Spleen (tissue), 11 donors: ENCODE results near the gene FSIP1. TPM values are rescaled to one million over a fixed set of nuclear protein-coding genes. Genes with fewer than 3 reads are reported as not detected.

Source experiments
- DNase-seq: peaks from one replicate; pipeline ENCODE4 v3.0.0-alpha.2; 2020
- H3K27ac ChIP-seq, 8 donors: fragments of 200-600 bp; sonication (generic) in 7 of 8; 1 replicate in 4 of 8; 2 replicates in 4 of 8; pipeline versions ENCODE4 v1.5.0 to v1.8.0; 2016 to 2021; ENCODE audit warnings: inconsistent platforms in 4 of 8, mild to moderate bottlenecking in 4 of 8, moderate library complexity in 1 of 8
- H3K27me3 ChIP-seq, 7 donors: fragments of 200-600 bp; sonication (generic) in 6 of 7; replicated peaks in 1 of 7; 1 replicate in 4 of 7; 2 replicates in 3 of 7; pipeline versions ENCODE4 v1.5.0 to v1.8.0; 2016 to 2021; ENCODE audit warnings: inconsistent platforms in 3 of 7, mild to moderate bottlenecking in 1 of 7
- H3K36me3 ChIP-seq, 6 donors: fragments of 200-600 bp; sonication (generic) in 5 of 6; 1 replicate in 4 of 6; 2 replicates in 2 of 6; pipeline versions ENCODE4 v1.5.0 to v1.8.0; 2016 to 2021; ENCODE audit warnings: inconsistent platforms in 2 of 6
- H3K4me1 ChIP-seq, 6 donors: fragments of 200-600 bp; sonication (generic) in 5 of 6; 1 replicate in 3 of 6; 2 replicates in 3 of 6; pipeline versions ENCODE4 v1.5.0 to v1.8.0; 2016 to 2021; ENCODE audit warnings: inconsistent platforms in 3 of 6
- H3K4me3 ChIP-seq, 8 donors: fragments of 200-600 bp; sonication (generic) in 7 of 8; 1 replicate in 4 of 8; 2 replicates in 4 of 8; pipeline versions ENCODE4 v1.5.0 to v1.8.0; 2016 to 2021; ENCODE audit warnings: inconsistent platforms in 4 of 8, mild to moderate bottlenecking in 4 of 8, moderate library complexity in 2 of 8
- H3K9me3 ChIP-seq, 8 donors: fragments of 200-600 bp; sonication (generic) in 7 of 8; 1 replicate in 4 of 8; 2 replicates in 4 of 8; pipeline versions ENCODE4 v1.5.0 to v1.8.0; 2016 to 2021; ENCODE audit warnings: inconsistent platforms in 4 of 8
- CTCF ChIP-seq, 11 experiments: fragments of 200-600 bp in 7 of 11; fragments of 450-650 bp in 4 of 11; sonication (generic) in 4 of 11; IDR thresholded peaks in 8 of 11; conservative IDR thresholded peaks in 3 of 11; 1 replicate in 7 of 11; 2 replicates in 4 of 11; pipeline versions ENCODE4 v1.4.0 to v1.8.0; 2016 to 2021; ENCODE audit warnings: antibody characterized with exemption in 11 of 11, inconsistent platforms in 4 of 11, mild to moderate bottlenecking in 1 of 11
- POLR2A ChIP-seq, 3 donors: fragments of 450-650 bp; IDR thresholded peaks; one replicate each; pipeline ENCODE4 v1.5.1; 2017; ENCODE audit warnings: antibody characterized with exemption in 3 of 3, mild to moderate bottlenecking in 1 of 3
- POLR2AphosphoS5 ChIP-seq, 3 donors: sonication (generic); formaldehyde crosslinking; IDR thresholded peaks; one replicate each; pipeline ENCODE4 v1.5.1; 2017; ENCODE audit warnings: antibody characterized with exemption in 3 of 3
- WGBS, 5 donors: extraction: QIAGEN DNeasy Blood & Tissue Kit in 3 of 5; methylation state at CpG; one replicate each; pipeline versions ENCODE4 v1.1.5 to v1.1.7; 2013 to 2018; 5-methylcytosine and 5-hydroxymethylcytosine counted together
- intact Hi-C: fragments of 100-400 bp; cut with DNase I; formaldehyde crosslinking; loops from one replicate; pipeline ENCODE4 v1.15.0; 2023; ENCODE audit warnings: low total_unique reads
- polyA plus RNA-seq, 3 donors: library from polyadenylated mRNA; stranded (reverse); fragments of 200-250 nt; gene quantifications; one replicate each; pipeline ENCODE4 v1.2.1, GENCODE V29; 2013
- total RNA-seq, 7 donors: library from RNA; depleted of rRNA in 3 of 7; stranded (reverse); fragments of >200 nt in 3 of 7; fragmentation: NEBNext Ultra II Directional in 4 of 7; extraction: Animal tissue kit (Norgen Biotek cat#: 25700) in 4 of 7; gene quantifications; one replicate each; pipeline versions ENCODE4 v1.1.0 to v1.2.1, GENCODE V29; 2016 to 2021
- donor health status: healthy with polysubstance abuse.
- donor health status: DM: no; HTN: no; CAD: no; lungs with moderate emphysema.
- donor health status: DM: no; HTN: no; CAD: no.
- donor health status: Bipolar disorder and iron deficiency.
- donor health status: healthy.
- donor health status: DM: no; HTN: no; CAD: no.
- donor health status: DM: yes; HTN: yes; CAD: no.

FSIP1 gene
- total and polyA plus RNA-seq, 10 donors, result 0.09 to 2.3 (median 0.45) TPM

GRCh38 chr15:39767921-39768320 lies 14.7 kb downstream of the FSIP1 start:
- WGBS, 5 donors, result 81 to 97% (median 90%) methylated on average over 5 of the region's 5 CpGs
- no peak for DNase-seq
- H3K27ac ChIP-seq, result no peak overlapping the region
- intact Hi-C loops, result no loop called here
- no peaks in the 10 kb centered on the region for H3K9me3 ChIP-seq
- H3K27me3 ChIP-seq, result no peaks in the 10 kb centered on the region
- H3K4me1 ChIP-seq, result peaks cover 0 to 6% (median 0%) of the 10 kb centered on the region in 6 donors
- no peak overlapping the region for H3K4me3 ChIP-seq
- no peaks in the 10 kb centered on the region for H3K36me3 ChIP-seq
- no peak for TF ChIP-seq CTCF (IDR thresholded peaks at IDR 0.05 in 8 of 11, conservative IDR thresholded peaks at IDR 0.05 in 3 of 11)
- TF ChIP-seq POLR2AphosphoS5 (IDR thresholded peaks at IDR 0.05), result no peak
- no peak for TF ChIP-seq POLR2A (IDR thresholded peaks at IDR 0.05)

- 72 to 82% (median 79%) methylated on average over 2 of the region's 2 CpGs for WGBS, 5 donors
- intact Hi-C loops, result no loop called here
- no peak for TF ChIP-seq POLR2AphosphoS5 (IDR thresholded peaks at IDR 0.05)
- TF ChIP-seq CTCF (IDR thresholded peaks at IDR 0.05 in 8 of 11, conservative IDR thresholded peaks at IDR 0.05 in 3 of 11), result no peak
- TF ChIP-seq POLR2A (IDR thresholded peaks at IDR 0.05), result no peak
These were observed 21.6 kb downstream of the FSIP1 start for GRCh38 chr15:39761006-39761405.

GRCh38 chr15:39756806-39757522 lies 25.7 kb downstream of the FSIP1 start:
- Histone ChIP-seq H3K27me3 (no peaks in the 10 kb centered on the region), H3K9me3 (no peaks in the 10 kb centered on the region), H3K36me3 (no peaks in the 10 kb centered on the region), H3K4me1 (no peaks in the 10 kb centered on the region), H3K27ac (no peak overlapping the region), H3K4me3 (no peak overlapping the region)
- no peak for DNase-seq
- intact Hi-C loops, result loop anchor here (5.0 to 10.0 kb wide), 2 partner anchors 70 to 172 kb away; partner anchors contain the start of gene THBS1
- WGBS, 5 donors, result 47 to 53% (median 52%) methylated on average over 2 of the region's 2 CpGs
- TF ChIP-seq POLR2AphosphoS5 (IDR thresholded peaks at IDR 0.05) (no peak), CTCF (IDR thresholded peaks at IDR 0.05 in 8 of 11, conservative IDR thresholded peaks at IDR 0.05 in 3 of 11) (peak; percentile 25 to 87 (median 72))

More at GRCh38 chr15:39761006-39761405, 21.6 kb downstream of the FSIP1 start:
- H3K4me3 ChIP-seq, result no peak overlapping the region
- H3K9me3 ChIP-seq, result no peaks in the 10 kb centered on the region
- no peaks in the 10 kb centered on the region for H3K36me3 ChIP-seq
- no peak overlapping the region for H3K27ac ChIP-seq
- no peaks in the 10 kb centered on the region for H3K27me3 ChIP-seq
- no peaks in the 10 kb centered on the region for H3K4me1 ChIP-seq
- no peak for DNase-seq

GRCh38 chr15:39752991-39753390 lies 29.6 kb downstream of the FSIP1 start:
- no peaks in the 10 kb centered on the region for H3K36me3 ChIP-seq
- H3K27me3 ChIP-seq, result no peaks in the 10 kb centered on the region
- no peak for TF ChIP-seq CTCF (IDR thresholded peaks at IDR 0.05 in 8 of 11, conservative IDR thresholded peaks at IDR 0.05 in 3 of 11)
- no peak for TF ChIP-seq POLR2AphosphoS5 (IDR thresholded peaks at IDR 0.05)
- no peak for TF ChIP-seq POLR2A (IDR thresholded peaks at IDR 0.05)
- no peaks in the 10 kb centered on the region for H3K4me1 ChIP-seq
- no peaks in the 10 kb centered on the region for H3K9me3 ChIP-seq
- intact Hi-C loops, result loop anchor here (10.0 kb wide), 1 partner anchor 168 kb away; the partner anchor contains the start of gene THBS1
- no peak overlapping the region for H3K27ac ChIP-seq
- 90 to 95% (median 92%) methylated on average over 1 of the region's 1 CpG for WGBS, 5 donors
- no peak overlapping the region for H3K4me3 ChIP-seq
- DNase-seq, result no peak
